HG03196 (cell line): Measurements from ENCODE around the gene MYMK.

Experiments
- ATAC-seq: cut with Tn5 transposase; IDR thresholded peaks from one replicate; pipeline ENCODE4 v1.9.1; 2021; ENCODE audit not compliant: unreplicated experiment

MYMK gene

GRCh38 chr9:133471551-133472276 lies 53.0 kb downstream of the MYMK start:
- no peak for ATAC-seq

DNA sequence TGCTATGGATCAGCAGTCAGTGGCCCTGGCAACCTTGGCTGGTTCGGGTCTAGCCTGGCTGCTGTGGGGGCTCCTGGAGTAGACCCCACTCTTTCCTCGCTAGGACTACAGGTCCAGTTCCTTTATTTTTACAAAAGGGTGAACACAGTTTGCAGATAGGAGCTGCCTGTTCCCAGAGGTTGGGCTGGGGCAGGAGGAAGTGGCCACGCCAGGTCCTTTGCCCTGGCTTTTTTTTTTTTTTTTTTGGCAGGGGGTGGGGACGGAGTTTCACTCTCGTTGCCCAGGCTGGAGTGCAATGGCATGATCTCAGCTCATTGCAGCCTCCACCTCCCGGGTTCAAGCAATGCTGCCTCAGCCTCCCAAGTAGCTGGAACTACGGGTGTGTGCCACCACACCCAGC lies 53.8 kb downstream of the MYMK start:
- ATAC-seq, result no peak

DNA sequence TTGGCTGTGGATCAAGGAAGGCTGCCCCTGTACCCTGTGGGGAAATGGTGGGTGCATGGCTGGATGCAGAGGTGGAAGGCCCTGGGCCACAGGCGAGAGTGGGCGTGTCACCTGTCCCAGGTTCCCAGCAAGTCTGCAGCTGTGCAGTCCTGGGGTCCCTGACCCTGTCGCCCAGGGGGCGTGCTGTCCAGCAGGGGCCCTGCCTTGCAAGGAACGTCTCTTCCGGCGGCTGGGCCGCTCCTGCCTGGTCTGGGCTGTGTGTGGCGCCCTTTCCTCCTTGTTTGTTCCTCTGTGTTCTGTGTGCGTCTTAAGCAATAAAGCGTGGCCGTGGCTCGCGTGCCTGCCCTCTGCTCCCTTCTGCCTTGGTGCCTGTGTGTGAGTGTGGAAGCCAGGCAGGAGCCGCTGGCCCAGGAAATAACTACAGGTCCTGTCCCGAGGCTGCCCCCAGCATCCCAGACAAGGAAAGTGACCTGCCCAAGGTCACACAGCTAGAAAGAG lies 54.3 kb downstream of the MYMK start:
- ATAC-seq, result no peak

- ATAC-seq, result no peak
These were observed 55.9 kb downstream of the MYMK start for GRCh38 chr9:133468777-133469421.

DNA sequence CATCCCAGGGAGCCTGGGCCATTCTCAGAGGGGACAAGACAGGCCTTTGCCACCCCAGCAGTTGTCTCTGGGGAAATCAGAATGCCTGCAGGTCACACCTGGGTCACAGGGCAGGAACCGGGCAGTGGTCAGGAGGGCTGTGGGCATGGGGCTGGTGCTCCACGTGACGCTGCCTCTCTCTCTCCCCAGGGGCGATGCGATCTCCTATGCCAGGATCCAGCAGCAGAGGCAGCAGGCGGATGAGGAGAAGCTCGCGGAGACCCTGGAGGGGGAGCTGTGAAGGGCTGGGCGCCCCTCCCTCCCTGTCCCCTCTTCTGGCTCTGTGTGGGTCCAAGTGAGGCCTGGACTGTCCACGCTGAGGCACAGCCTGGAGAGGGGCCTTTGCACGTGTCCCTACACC lies 56.4 kb downstream of the MYMK start:
- ATAC-seq, result no peak

DNA sequence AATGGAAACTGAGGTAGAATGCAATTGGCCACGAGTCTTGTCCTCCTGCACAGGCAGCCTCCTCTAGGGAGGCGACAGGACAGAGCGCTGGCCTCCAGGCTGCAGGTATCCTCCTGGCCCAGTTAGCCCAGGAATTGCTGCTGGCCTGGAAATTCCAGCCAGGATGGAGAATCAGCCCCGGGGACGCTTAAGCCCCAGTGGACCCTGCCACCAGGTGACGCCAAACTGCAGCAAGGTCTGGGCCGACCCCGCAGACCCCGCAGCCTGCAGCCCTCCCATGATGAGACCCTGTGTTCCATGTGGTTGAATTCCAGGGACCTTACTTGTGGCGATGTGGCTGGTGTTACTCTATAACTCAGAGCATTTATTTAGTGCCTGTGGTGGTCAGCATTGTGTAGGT lies 57.7 kb downstream of the MYMK start:
- ATAC-seq, result no peak

DNA sequence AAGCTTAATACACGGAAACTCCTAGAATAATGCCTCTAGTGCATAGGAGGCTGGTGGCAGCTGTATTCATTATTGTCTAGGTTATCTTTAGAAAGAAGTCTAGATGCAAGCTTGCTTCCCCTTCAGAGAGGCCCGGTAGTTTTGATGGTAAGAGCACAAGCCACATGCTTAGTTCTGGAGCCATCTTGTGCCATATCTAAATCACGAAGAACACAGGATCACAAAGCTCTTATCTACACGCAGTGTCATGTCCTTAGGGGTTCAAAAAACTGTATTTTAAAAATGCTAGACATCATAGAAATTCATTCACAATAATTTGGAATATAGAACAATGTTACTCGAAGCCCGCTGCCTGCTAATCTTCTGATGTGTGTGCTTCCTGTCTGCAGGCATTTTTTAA lies 58.8 kb downstream of the MYMK start:
- ATAC-seq, result no peak

DNA sequence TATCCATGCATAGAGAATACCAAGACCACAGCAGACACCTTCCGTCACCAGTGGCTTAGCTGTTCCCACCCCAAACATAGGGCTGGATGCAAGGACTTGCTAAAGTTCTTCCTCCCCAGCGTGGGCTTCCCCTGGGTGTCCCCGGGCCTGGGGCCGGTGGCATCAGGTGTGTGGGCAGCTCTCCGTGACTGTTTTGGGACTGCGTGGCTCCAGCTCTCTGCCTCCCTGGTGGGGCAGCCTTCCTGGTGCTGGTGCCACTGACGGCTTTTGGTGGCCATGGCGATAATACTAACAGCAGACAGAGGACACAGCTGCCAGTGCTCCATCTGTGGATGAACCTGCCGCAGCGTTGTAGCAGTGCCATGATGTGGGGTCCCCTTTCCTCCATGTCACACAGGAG lies 60.1 kb downstream of the MYMK start:
- no peak for ATAC-seq
